Hepatocyte (in vitro differentiated cells): Measurements from ENCODE around the gene NDST3. TPM values are rescaled to one million over a fixed set of nuclear protein-coding genes. Genes with fewer than 3 reads are reported as not detected.

Experiments
- DNase-seq: peaks from one replicate; pipeline ENCODE4 v3.0.0-alpha.2; 2016; ENCODE audit warnings: low spot score
- H2AFZ ChIP-seq: fragments of 200-600 bp; sonication (generic); 2 replicates; pipeline ENCODE4 v1.6.0; 2016; ENCODE audit warnings: antibody characterized with exemption, mild to moderate bottlenecking
- H3K27ac ChIP-seq: fragments of 200-600 bp; sonication (generic); 2 replicates; pipeline ENCODE4 v1.5.1; 2016; ENCODE audit warnings: mild to moderate bottlenecking
- H3K27me3 ChIP-seq: fragments of 200-600 bp; sonication (generic); 2 replicates; pipeline ENCODE4 v1.6.1; 2016
- H3K36me3 ChIP-seq: fragments of 200-600 bp; sonication (generic); replicated peaks from 2 replicates; pipeline ENCODE4 v1.5.1; 2016; ENCODE audit warnings: low read depth; ENCODE audit not compliant: insufficient read depth
- H3K4me1 ChIP-seq: fragments of 200-600 bp; sonication (generic); 2 replicates; pipeline ENCODE4 v1.5.1; 2016; ENCODE audit warnings: mild to moderate bottlenecking, moderate library complexity; ENCODE audit not compliant: insufficient read depth
- H3K4me2 ChIP-seq: fragments of 200-600 bp; sonication (generic); 2 replicates; pipeline ENCODE4 v1.6.0; 2016
- H3K4me3 ChIP-seq: fragments of 200-600 bp; sonication (generic); 2 replicates; pipeline ENCODE4 v1.5.1; 2016; ENCODE audit warnings: mild to moderate bottlenecking
- H3K79me2 ChIP-seq: fragments of 200-600 bp; sonication (generic); 2 replicates; pipeline ENCODE4 v1.6.0; 2017; ENCODE audit warnings: mild to moderate bottlenecking
- H3K9me2 ChIP-seq: fragments of 200-600 bp; sonication (generic); replicated peaks from 2 replicates; pipeline ENCODE4 v1.6.0; 2017; ENCODE audit warnings: mild to moderate bottlenecking; ENCODE audit not compliant: insufficient read depth
- H3K9me3 ChIP-seq: fragments of 200-600 bp; sonication (generic); 2 replicates; pipeline ENCODE4 v1.5.1; 2016; ENCODE audit warnings: low read depth, mild to moderate bottlenecking
- H4K20me1 ChIP-seq: fragments of 200-600 bp; sonication (generic); 2 replicates; pipeline ENCODE4 v1.6.0; 2016; ENCODE audit warnings: mild to moderate bottlenecking; ENCODE audit not compliant: insufficient read depth, poor library complexity, severe bottlenecking
- EZH2 ChIP-seq: fragments of 200-600 bp; sonication (generic); IDR thresholded peaks from 2 replicates; pipeline ENCODE4 v1.6.1; 2016; ENCODE audit warnings: antibody characterized with exemption, mild to moderate bottlenecking, borderline replicate concordance
- EZH2phosphoT487 ChIP-seq: fragments of 200-600 bp; sonication (generic); IDR thresholded peaks from one replicate; pipeline ENCODE4 v1.6.1; 2018; ENCODE audit warnings: antibody characterized with exemption, mild to moderate bottlenecking, low read depth, moderate library complexity; ENCODE audit not compliant: unreplicated experiment, severe bottlenecking
- WGBS: methylation state at CpG from one replicate; pipeline ENCODE4 v1.1.6; 2016; ENCODE audit warnings: low lambda C conversion rate; ENCODE audit errors: missing lambda C conversion rate; 5-methylcytosine and 5-hydroxymethylcytosine counted together
- polyA plus RNA-seq: library from polyadenylated mRNA; unstranded; fragments of >200 nt; fragmentation: Nextera tagmentation; extraction: Ambion mirVana; gene quantifications from 2 replicates; pipeline ENCODE4 v1.2.1, GENCODE V29; 2016
- total RNA-seq: library from RNA; depleted of rRNA; stranded (reverse); fragments of >200 nt; gene quantifications from 2 replicates; pipeline ENCODE4 v1.2.3, GENCODE V29; 2014
- TF ChIP-seq, protein P1 (sequence below): fragments of 200-600 bp; sonication (generic); IDR thresholded peaks from 2 replicates; pipeline ENCODE4 v1.5.1; 2016; ENCODE audit warnings: antibody characterized with exemption, mild to moderate bottlenecking; ENCODE audit not compliant: poor library complexity

Gene NDST3
- total and polyA plus RNA-seq, 2 experiments from 2014 or later = 1.3 to 1.6 TPM

- Histone ChIP-seq H3K9me2 (no peaks in the 10 kb centered on the region), H3K4me3 (no peak overlapping the region), H3K27me3 (no peaks in the 10 kb centered on the region), H3K4me1 (no peaks in the 10 kb centered on the region), H3K36me3 (no peaks in the 10 kb centered on the region), H3K9me3 (no peaks in the 10 kb centered on the region), H2AFZ (no peak overlapping the region), H4K20me1 (no peaks in the 10 kb centered on the region), H3K79me2 (no peaks in the 10 kb centered on the region), H3K4me2 (no peak overlapping the region), H3K27ac (no peak overlapping the region)
- WGBS = 72% methylated on average over 4 of the region's 4 CpGs
- TF ChIP-seq EZH2 (no peak), EZH2phosphoT487 (no peak)
- TF ChIP-seq, protein P1, sequence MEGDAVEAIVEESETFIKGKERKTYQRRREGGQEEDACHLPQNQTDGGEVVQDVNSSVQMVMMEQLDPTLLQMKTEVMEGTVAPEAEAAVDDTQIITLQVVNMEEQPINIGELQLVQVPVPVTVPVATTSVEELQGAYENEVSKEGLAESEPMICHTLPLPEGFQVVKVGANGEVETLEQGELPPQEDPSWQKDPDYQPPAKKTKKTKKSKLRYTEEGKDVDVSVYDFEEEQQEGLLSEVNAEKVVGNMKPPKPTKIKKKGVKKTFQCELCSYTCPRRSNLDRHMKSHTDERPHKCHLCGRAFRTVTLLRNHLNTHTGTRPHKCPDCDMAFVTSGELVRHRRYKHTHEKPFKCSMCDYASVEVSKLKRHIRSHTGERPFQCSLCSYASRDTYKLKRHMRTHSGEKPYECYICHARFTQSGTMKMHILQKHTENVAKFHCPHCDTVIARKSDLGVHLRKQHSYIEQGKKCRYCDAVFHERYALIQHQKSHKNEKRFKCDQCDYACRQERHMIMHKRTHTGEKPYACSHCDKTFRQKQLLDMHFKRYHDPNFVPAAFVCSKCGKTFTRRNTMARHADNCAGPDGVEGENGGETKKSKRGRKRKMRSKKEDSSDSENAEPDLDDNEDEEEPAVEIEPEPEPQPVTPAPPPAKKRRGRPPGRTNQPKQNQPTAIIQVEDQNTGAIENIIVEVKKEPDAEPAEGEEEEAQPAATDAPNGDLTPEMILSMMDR = no peak
- DNase-seq = no peak
Observed at GRCh38 chr4:118141240-118141639, 107.0 kb downstream of the NDST3 start.

GRCh38 chr4:118154649-118155048 lies 120.4 kb downstream of the NDST3 start:
- H4K20me1 ChIP-seq = no peaks in the 10 kb centered on the region
- no peaks in the 10 kb centered on the region for H3K9me3 ChIP-seq
- no peak overlapping the region for H3K4me3 ChIP-seq
- no peaks in the 10 kb centered on the region for H3K27me3 ChIP-seq
- H3K27ac ChIP-seq = no peak overlapping the region
- H2AFZ ChIP-seq = no peak overlapping the region
- no peaks in the 10 kb centered on the region for H3K79me2 ChIP-seq
- H3K4me2 ChIP-seq = no peak overlapping the region
- no peaks in the 10 kb centered on the region for H3K36me3 ChIP-seq
- no peak for DNase-seq
- no peaks in the 10 kb centered on the region for H3K4me1 ChIP-seq
- H3K9me2 ChIP-seq = no peaks in the 10 kb centered on the region
- 82% methylated on average over 5 of the region's 5 CpGs for WGBS
- TF ChIP-seq EZH2phosphoT487 (no peak), EZH2 (no peak)
- TF ChIP-seq, protein P1 = no peak

GRCh38 chr4:118155516-118155915 lies 121.2 kb downstream of the NDST3 start:
- no peaks in the 10 kb centered on the region for H3K79me2 ChIP-seq
- no peaks in the 10 kb centered on the region for H3K9me2 ChIP-seq
- no peak overlapping the region for H3K4me2 ChIP-seq
- no peaks in the 10 kb centered on the region for H3K9me3 ChIP-seq
- TF ChIP-seq EZH2 (no peak), EZH2phosphoT487 (no peak)
- TF ChIP-seq, protein P1 = no peak
- H3K27me3 ChIP-seq = no peaks in the 10 kb centered on the region
- no peaks in the 10 kb centered on the region for H3K4me1 ChIP-seq
- no peak overlapping the region for H3K4me3 ChIP-seq
- no peak for DNase-seq
- H2AFZ ChIP-seq = no peak overlapping the region
- no peaks in the 10 kb centered on the region for H3K36me3 ChIP-seq
- H4K20me1 ChIP-seq = no peaks in the 10 kb centered on the region
- no peak overlapping the region for H3K27ac ChIP-seq
